GM12873 (cell line): Measurements from ENCODE around the gene MINDY4B.

Experiments used
- TF ChIP-seq, protein P1 (sequence below): IDR thresholded peaks from 2 replicates; pipeline ENCODE4 v1.5.1; 2012; ENCODE audit warnings: low read depth, mild to moderate bottlenecking, moderate library complexity, low read length, control low read depth; ENCODE audit not compliant: insufficient read depth; ENCODE audit errors: missing control alignments

Gene MINDY4B

GRCh38 chr3:150874666-150875219, 30.5 kb downstream of the MINDY4B start:
- TF ChIP-seq, protein P1, sequence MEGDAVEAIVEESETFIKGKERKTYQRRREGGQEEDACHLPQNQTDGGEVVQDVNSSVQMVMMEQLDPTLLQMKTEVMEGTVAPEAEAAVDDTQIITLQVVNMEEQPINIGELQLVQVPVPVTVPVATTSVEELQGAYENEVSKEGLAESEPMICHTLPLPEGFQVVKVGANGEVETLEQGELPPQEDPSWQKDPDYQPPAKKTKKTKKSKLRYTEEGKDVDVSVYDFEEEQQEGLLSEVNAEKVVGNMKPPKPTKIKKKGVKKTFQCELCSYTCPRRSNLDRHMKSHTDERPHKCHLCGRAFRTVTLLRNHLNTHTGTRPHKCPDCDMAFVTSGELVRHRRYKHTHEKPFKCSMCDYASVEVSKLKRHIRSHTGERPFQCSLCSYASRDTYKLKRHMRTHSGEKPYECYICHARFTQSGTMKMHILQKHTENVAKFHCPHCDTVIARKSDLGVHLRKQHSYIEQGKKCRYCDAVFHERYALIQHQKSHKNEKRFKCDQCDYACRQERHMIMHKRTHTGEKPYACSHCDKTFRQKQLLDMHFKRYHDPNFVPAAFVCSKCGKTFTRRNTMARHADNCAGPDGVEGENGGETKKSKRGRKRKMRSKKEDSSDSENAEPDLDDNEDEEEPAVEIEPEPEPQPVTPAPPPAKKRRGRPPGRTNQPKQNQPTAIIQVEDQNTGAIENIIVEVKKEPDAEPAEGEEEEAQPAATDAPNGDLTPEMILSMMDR, result no peak

DNA sequence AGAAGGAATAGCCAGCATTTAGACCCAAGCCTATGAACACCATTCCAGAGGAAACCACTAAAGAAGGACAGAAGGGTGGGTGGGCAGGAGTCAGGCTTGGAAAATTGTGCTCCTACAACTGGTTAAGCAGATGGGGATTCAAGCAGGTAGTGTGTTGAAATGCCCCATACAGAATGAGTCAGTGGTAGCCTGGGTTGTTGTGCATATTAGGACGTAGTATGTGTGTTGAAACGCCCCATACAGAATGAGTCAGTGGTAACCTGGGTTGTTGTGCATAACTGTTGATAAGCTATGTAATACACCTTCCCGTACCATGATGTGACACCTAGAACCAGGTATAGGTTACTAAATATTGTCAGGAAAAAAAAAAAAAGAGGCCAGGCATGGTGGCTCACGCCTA, 34.0 kb downstream of the MINDY4B start:
- TF ChIP-seq, protein P1, result no peak

- TF ChIP-seq, protein P1, result no peak
These were observed 34.8 kb downstream of the MINDY4B start for GRCh38 chr3:150870406-150870805.

GRCh38 chr3:150868282-150868681, 37.0 kb downstream of the MINDY4B start:
- TF ChIP-seq, protein P1, result no peak

DNA sequence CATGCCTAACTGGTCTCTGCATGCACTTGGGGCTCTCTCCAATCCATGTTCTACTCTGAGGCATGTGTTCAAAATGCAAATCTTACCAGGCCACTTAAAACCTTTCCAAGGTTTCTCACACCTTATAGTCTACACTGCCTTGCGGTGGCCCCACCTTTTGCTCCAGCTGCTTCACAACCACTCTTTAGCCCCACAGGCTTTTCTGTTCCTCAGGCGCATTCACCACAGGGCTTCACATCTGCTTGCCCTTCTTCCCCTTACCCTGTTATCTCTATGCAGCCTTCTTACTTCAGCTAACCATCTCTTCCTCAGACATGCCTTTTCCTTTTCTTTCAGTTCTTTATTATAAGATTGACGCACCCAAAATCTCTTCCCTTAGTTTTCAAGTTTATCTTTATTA, 37.8 kb downstream of the MINDY4B start:
- TF ChIP-seq, protein P1, result no peak

- TF ChIP-seq, protein P1, result no peak
These were observed 43.4 kb downstream of the MINDY4B start for GRCh38 chr3:150861851-150862250.

GRCh38 chr3:150850191-150850590, 55.0 kb downstream of the MINDY4B start:
- TF ChIP-seq, protein P1, result no peak
